Adrenal gland (tissue), 12 donors: ENCODE data around the gene PRSS8. TPM values are rescaled to one million over a fixed set of nuclear protein-coding genes. Genes with fewer than 3 reads are reported as not detected.
A peak's percentile ranks its signal among the peaks of the same experiment; 100 is the strongest.

Experiments
- DNase-seq, 7 donors: peaks; one replicate each; pipeline ENCODE4 v3.0.0-alpha.2; 2019 to 2020
- H3K27ac ChIP-seq, 5 donors: fragments of 200-600 bp; sonication (generic) in 4 of 5; 1 replicate in 3 of 5; 2 replicates in 2 of 5; pipeline versions ENCODE4 v1.5.1 to v1.8.0; 2016 to 2020; ENCODE audit warnings: mild to moderate bottlenecking in 1 of 5
- H3K27me3 ChIP-seq: fragments of 200-600 bp; 2 replicates; pipeline ENCODE4 v1.8.0; 2021
- H3K36me3 ChIP-seq, 2 donors: fragments of 200-600 bp; replicated peaks in 1 of 2; 1 replicate in 1 of 2; 2 replicates in 1 of 2; pipeline versions ENCODE4 v1.5.1 to v1.8.0; 2018 to 2022
- H3K4me1 ChIP-seq, 2 donors: fragments of 200-600 bp; replicated peaks in 1 of 2; 1 replicate in 1 of 2; 2 replicates in 1 of 2; pipeline versions ENCODE4 v1.5.1 to v1.8.0; 2018 to 2021
- H3K4me3 ChIP-seq, 4 donors: fragments of 200-600 bp; sonication (generic) in 3 of 4; one replicate each; pipeline ENCODE4 v1.5.1; 2016 to 2018
- H3K9me3 ChIP-seq, 3 donors: fragments of 200-600 bp; sonication (generic) in 1 of 3; replicated peaks in 1 of 3; 1 replicate in 2 of 3; 2 replicates in 1 of 3; pipeline versions ENCODE4 v1.5.1 to v1.8.0; 2016 to 2021
- CTCF ChIP-seq, 6 experiments: fragments of 450-650 bp in 4 of 6; fragments of 200-600 bp in 2 of 6; sonication (generic) in 1 of 6; IDR thresholded peaks; 1 replicate in 5 of 6; 2 replicates in 1 of 6; pipeline versions ENCODE4 v1.5.1 to v1.8.0; 2016 to 2021; ENCODE audit warnings: antibody characterized with exemption in 6 of 6, mild to moderate bottlenecking in 2 of 6, moderate library complexity in 1 of 6
- POLR2A ChIP-seq, 2 donors: fragments of 450-650 bp; IDR thresholded peaks; one replicate each; pipeline ENCODE4 v1.6.1; 2017; ENCODE audit warnings: antibody characterized with exemption in 2 of 2, mild to moderate bottlenecking in 2 of 2, moderate library complexity in 1 of 2
- WGBS, 4 donors: extraction: QIAGEN DNeasy Blood & Tissue Kit in 2 of 4; methylation state at CpG; one replicate each; pipeline versions ENCODE4 v1.1.5 to v1.1.7; 2013 to 2017; 5-methylcytosine and 5-hydroxymethylcytosine counted together
- intact Hi-C, 2 donors: fragments of 100-400 bp; cut with DNase I; formaldehyde crosslinking; loops; one replicate each; pipeline versions ENCODE4 v1.14.1 to v1.15.0; 2022 to 2023
- polyA plus RNA-seq, 3 donors: library from polyadenylated mRNA; stranded (reverse); fragments of 200-250 nt in 2 of 3; fragments of 350-450 nt in 1 of 3; fragmentation: Illumina TruSeq in 1 of 3; extraction: RNeasy Lipid Tissue Mini Kit (QIAGEN cat#74804) in 1 of 3; gene quantifications; one replicate each; pipeline ENCODE4 v1.2.3, GENCODE V29; 2013 to 2014
- total RNA-seq, 9 donors: library from RNA; depleted of rRNA in 4 of 9; stranded (reverse); fragments of >200 nt in 4 of 9; fragments of 120-200 nt in 1 of 9; fragmentation: NEBNext Ultra II Directional in 1 of 9; extraction: Animal tissue kit (Norgen Biotek cat#: 25700) in 1 of 9; gene quantifications; one replicate each; pipeline versions ENCODE4 v1.1.0 to v1.2.4, GENCODE V29; 2013 to 2023
- donor health status: healthy with polysubstance abuse.
- donor health status: Bipolar disorder and iron deficiency.
- donor health status: DM: yes; HTN: yes; CAD: no.
- donor health status: DM: no; HTN: no; CAD: no.
- donor health status: DM: no; HTN: no; CAD: no.
- donor health status: DM: yes; HTN: yes; CAD: no.

The PRSS8 gene
- total and polyA plus RNA-seq, 12 donors, result 0.16 to 1.8 (median 0.42) TPM; not detected in 5

GRCh38 chr16:31108035-31108793 is 27.3 kb downstream of the PRSS8 start, which contains the start of gene BCKDK:
Gene BCKDK (plus strand): TSS chr16:31108386. CDS start chr16:31109224, 838 bp downstream.
- intact Hi-C loops, result loop anchor here in 1 of 2 donors (5.0 kb wide), 1 partner anchor 69 kb away; no protein-coding TSS in a partner anchor

GRCh38 chr16:31107465-31107867 is 28.1 kb downstream of the PRSS8 start:
- Histone ChIP-seq H3K4me3 (no peak overlapping the region), H3K9me3 (no peaks in the 10 kb centered on the region), H3K27ac (peak overlapping the region in 1 of 5 donors; percentile 87), H3K4me1 (peaks cover 17 to 28% of the 10 kb centered on the region in 2 donors), H3K27me3 (no peaks in the 10 kb centered on the region), H3K36me3 (peaks cover 0 to 33% of the 10 kb centered on the region in 2 donors)
- TF ChIP-seq CTCF (IDR thresholded peaks at IDR 0.05) (no peak), POLR2A (IDR thresholded peaks at IDR 0.05) (no peak)
- intact Hi-C loops, result loop anchor here in 1 of 2 donors (5.0 kb wide), 1 partner anchor 70 kb away; no protein-coding TSS in a partner anchor
- no peak for DNase-seq
- WGBS, 4 donors, result 92 to 93% (median 92%) methylated on average over 6 of the region's 6 CpGs

More at GRCh38 chr16:31108035-31108793, 27.3 kb downstream of the PRSS8 start, which contains the start of gene BCKDK:
- peak within 1 kb of the TSS; percentile 17 to 80 (median 52) for H3K4me3 ChIP-seq
- H3K36me3 ChIP-seq, result peaks cover 0 to 38% of the 10 kb centered on the region in 2 donors
- TF ChIP-seq CTCF (IDR thresholded peaks at IDR 0.05) (no peak), POLR2A (IDR thresholded peaks at IDR 0.05) (peak; percentile 31 to 38)
- DNase-seq, result peak; percentile 67 to 78 (median 71)
- 4 to 64% (median 19%) methylated on average over 4 to 68 of the region's 68 CpGs for WGBS, 4 donors
- peaks cover 24 to 35% of the 10 kb centered on the region in 2 donors for H3K4me1 ChIP-seq
- H3K27me3 ChIP-seq, result no peaks in the 10 kb centered on the region
- H3K9me3 ChIP-seq, result no peaks in the 10 kb centered on the region
- H3K27ac ChIP-seq, result peak within 1 kb of the TSS; percentile 64 to 87 (median 79)

GRCh38 chr16:31106509-31107464 is 28.7 kb downstream of the PRSS8 start:
- peak in 2 of 7 donors; percentile 13 to 19 for DNase-seq
- intact Hi-C loops, result loop anchor here in 1 of 2 donors (5.0 kb wide), 1 partner anchor 71 kb away; no protein-coding TSS in a partner anchor
- H3K9me3 ChIP-seq, result no peaks in the 10 kb centered on the region
- no peak overlapping the region for H3K4me3 ChIP-seq
- H3K27ac ChIP-seq, result peak overlapping the region in 1 of 5 donors; percentile 71
- H3K4me1 ChIP-seq, result peaks cover 11 to 22% of the 10 kb centered on the region in 2 donors
- H3K27me3 ChIP-seq, result no peaks in the 10 kb centered on the region
- 91 to 96% (median 93%) methylated on average over 27 to 28 of the region's 28 CpGs for WGBS, 4 donors
- no peak for TF ChIP-seq CTCF (IDR thresholded peaks at IDR 0.05)
- no peak for TF ChIP-seq POLR2A (IDR thresholded peaks at IDR 0.05)
- peaks cover 0 to 26% of the 10 kb centered on the region in 2 donors for H3K36me3 ChIP-seq
